Naive thymus-derived CD4-positive, alpha-beta T cell (primary cell): ENCODE data around the gene ST6GALNAC3. TPM values are rescaled to one million over a fixed set of nuclear protein-coding genes. Genes with fewer than 3 reads are reported as not detected.

ENCODE experiments used
- ATAC-seq: fragments of 150-1000 bp; cut with Tn5 transposase; 2 replicates; pipeline ENCODE4 v1.10.0; 2021; ENCODE audit warnings: mild to moderate bottlenecking, moderate library complexity
- CTCF ChIA-PET: fragments of 350-600 bp; sonication (Branson Sonifier 250); formaldehyde crosslinking; loops from one replicate; lab custom pipeline; 2021; ENCODE audit warnings: antibody characterized with exemption; lab: Charles Lee
- POLR2A ChIA-PET: fragments of 350-600 bp; sonication (Branson Sonifier 250); formaldehyde crosslinking; loops from one replicate; lab custom pipeline; 2021; ENCODE audit warnings: antibody characterized with exemption, inconsistent platforms; lab: Charles Lee
- DNase-seq, 9 donors: peaks; one replicate each; pipeline versions ENCODE4 v3.0.0 to v3.0.0-alpha.2; 2020 to 2022; ENCODE audit warnings: mixed read lengths in 1 of 9
- H3K27ac ChIP-seq: one replicate; pipeline ENCODE4 v1.7.0; 2013; ENCODE audit warnings: mild to moderate bottlenecking, low read depth, low read length, moderate library complexity
- H3K27me3 ChIP-seq, 2 donors: one replicate each; pipeline ENCODE4 v1.7.0; 2013; ENCODE audit warnings: low read length in 2 of 2, mild to moderate bottlenecking in 2 of 2, moderate library complexity in 2 of 2; ENCODE audit not compliant: control insufficient read depth in 2 of 2, insufficient read depth in 2 of 2
- H3K36me3 ChIP-seq, 3 experiments: 1 replicate in 2 of 3; 2 replicates in 1 of 3; pipeline ENCODE4 v1.7.0; 2013; ENCODE audit warnings: low read length in 3 of 3, mild to moderate bottlenecking in 3 of 3, moderate library complexity in 1 of 3; ENCODE audit not compliant: insufficient read depth in 3 of 3, control insufficient read depth in 2 of 3
- H3K4me1 ChIP-seq, 2 donors: one replicate each; pipeline ENCODE4 v1.7.0; 2013; ENCODE audit warnings: low read length in 2 of 2, mild to moderate bottlenecking in 2 of 2, moderate library complexity in 1 of 2; ENCODE audit not compliant: control insufficient read depth in 2 of 2, insufficient read depth in 2 of 2
- H3K4me3 ChIP-seq: 2 replicates; pipeline ENCODE4 v1.7.0; 2013; ENCODE audit warnings: mild to moderate bottlenecking, low read length
- H3K9me3 ChIP-seq, 3 experiments: 1 replicate in 2 of 3; 2 replicates in 1 of 3; pipeline ENCODE4 v1.7.0; 2013; ENCODE audit warnings: low read length in 3 of 3; ENCODE audit not compliant: control insufficient read depth in 2 of 3
- H3K27ac Mint-ChIP-seq, 9 donors: one replicate each; pipeline ENCODE4 v1.8.0; 2020 to 2022; ENCODE audit warnings: mixed read lengths in 9 of 9, mild to moderate bottlenecking in 8 of 9, moderate library complexity in 5 of 9, inconsistent platforms in 2 of 9
- H3K27me3 Mint-ChIP-seq, 5 donors: one replicate each; pipeline ENCODE4 v1.8.0; 2021 to 2022; ENCODE audit warnings: mixed read lengths in 5 of 5, mild to moderate bottlenecking in 1 of 5
- H3K36me3 Mint-ChIP-seq, 5 donors: one replicate each; pipeline ENCODE4 v1.8.0; 2020 to 2022; ENCODE audit warnings: mixed read lengths in 5 of 5, mild to moderate bottlenecking in 3 of 5, inconsistent platforms in 1 of 5
- H3K4me1 Mint-ChIP-seq, 7 donors: one replicate each; pipeline ENCODE4 v1.8.0; 2020 to 2022; ENCODE audit warnings: mixed read lengths in 7 of 7, mild to moderate bottlenecking in 3 of 7, inconsistent platforms in 1 of 7
- H3K4me3 Mint-ChIP-seq, 10 donors: one replicate each; pipeline ENCODE4 v1.8.0; 2020 to 2022; ENCODE audit warnings: mild to moderate bottlenecking in 10 of 10, mixed read lengths in 10 of 10, moderate library complexity in 6 of 10, inconsistent platforms in 2 of 10
- H3K9me3 Mint-ChIP-seq, 11 donors: one replicate each; pipeline ENCODE4 v1.8.0; 2020 to 2022; ENCODE audit warnings: mixed read lengths in 11 of 11, mild to moderate bottlenecking in 4 of 11, inconsistent platforms in 1 of 11, moderate library complexity in 1 of 11
- intact Hi-C, 2 donors: fragments of 100-400 bp; cut with micrococcal nuclease; formaldehyde crosslinking; loops; one replicate each; pipeline ENCODE4 v1.15.1; 2023
- polyA plus RNA-seq, 2 donors: library from polyadenylated mRNA; unstranded; fragments of 300-500 nt; fragmentation: Illumina TruSeq; gene quantifications; one replicate each; pipeline ENCODE4 v1.2.3, GENCODE V29; 2021
- total RNA-seq, 6 experiments: library from RNA in 5 of 6; stranded (reverse) in 5 of 6; gene quantifications; 1 replicate in 5 of 6; 2 replicates in 1 of 6; pipeline ENCODE4 v1.2.3 and lab custom pipeline; 2021 to 2026

Gene ST6GALNAC3
- total and polyA plus RNA-seq, 7 experiments from 2014 or later: 0.17 to 4.8 (median 2.1) TPM; not detected in 1

DNA sequence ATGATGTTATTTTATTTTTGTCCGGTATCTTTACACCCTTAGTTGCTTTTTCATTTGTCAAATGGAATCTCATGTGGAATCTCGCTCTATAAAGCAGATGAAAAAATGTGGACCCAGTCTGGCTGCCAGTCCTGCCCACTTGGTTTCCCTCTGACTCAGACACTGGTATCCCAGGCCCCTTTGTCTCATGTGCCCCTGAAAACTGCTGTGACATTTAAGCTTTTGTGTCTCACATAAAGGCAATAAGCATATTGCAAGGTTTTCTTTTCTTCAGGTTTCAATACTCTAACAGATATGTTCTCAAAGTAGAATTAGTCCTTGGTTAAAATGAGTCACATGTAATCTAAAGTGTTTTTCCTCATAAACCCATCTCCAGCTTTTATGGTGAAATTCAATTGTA, 183.3 kb downstream of the ST6GALNAC3 start:
- peaks cover 0 to 2% (median 0%) of the 10 kb centered on the region in 11 donors for H3K9me3 Mint-ChIP-seq
- H3K36me3 Mint-ChIP-seq: peaks cover 0 to 8% (median 0%) of the 10 kb centered on the region in 5 donors
- Histone ChIP-seq H3K4me3 (no peak overlapping the region), H3K4me1 (peaks cover 10 to 63% of the 10 kb centered on the region in 2 donors), H3K9me3 (no peaks in the 10 kb centered on the region), H3K27ac (no peak overlapping the region), H3K27me3 (no peaks in the 10 kb centered on the region), H3K36me3 (no peaks in the 10 kb centered on the region)
- H3K27me3 Mint-ChIP-seq: no peaks in the 10 kb centered on the region
- intact Hi-C loops: loop anchor here (1.0 to 5.0 kb wide), 2 partner anchors 10 to 34 kb away; no protein-coding TSS in a partner anchor
- peak overlapping the region in 5 of 10 donors; percentile 17 to 46 (median 30) for H3K4me3 Mint-ChIP-seq
- ATAC-seq: no peak
- POLR2A ChIA-PET: interaction anchor here (0.5 to 0.6 kb wide), 3 partner anchors 12 to 66 kb away, joined by 3 read pairs; no protein-coding TSS in a partner anchor
- CTCF ChIA-PET: no interaction called here
- peaks cover 29 to 96% (median 87%) of the 10 kb centered on the region in 7 donors for H3K4me1 Mint-ChIP-seq
- no peak for DNase-seq
- peak overlapping the region; percentile 21 to 86 (median 71) for H3K27ac Mint-ChIP-seq

- Histone ChIP-seq H3K27me3 (no peaks in the 10 kb centered on the region), H3K4me1 (peaks cover 10 to 60% of the 10 kb centered on the region in 2 donors), H3K27ac (no peak overlapping the region), H3K9me3 (no peaks in the 10 kb centered on the region), H3K4me3 (no peak overlapping the region), H3K36me3 (no peaks in the 10 kb centered on the region)
- DNase-seq: no peak
- Mint-ChIP-seq H3K4me1 (peaks cover 29 to 89% (median 80%) of the 10 kb centered on the region in 7 donors), H3K27me3 (no peaks in the 10 kb centered on the region), H3K4me3 (peak overlapping the region in 2 of 10 donors; percentile 39 to 67), H3K27ac (peak overlapping the region in 4 of 9 donors; percentile 68 to 85 (median 78)), H3K9me3 (peaks cover 0 to 4% (median 0%) of the 10 kb centered on the region in 11 donors), H3K36me3 (peaks cover 0 to 12% (median 3%) of the 10 kb centered on the region in 5 donors)
- ChIA-PET POLR2A (no interaction called here), CTCF (no interaction called here)
- no peak for ATAC-seq
- intact Hi-C loops: loop anchor here in 1 of 2 donors (5.0 kb wide), 1 partner anchor 33 kb away; no protein-coding TSS in a partner anchor
Observed at GRCh38 chr1:76259270-76259669, 184.7 kb downstream of the ST6GALNAC3 start.

GRCh38 chr1:76260279-76260678, 185.7 kb downstream of the ST6GALNAC3 start:
- POLR2A ChIA-PET: interaction anchor here (0.6 to 1.4 kb wide), 2 partner anchors 16 to 51 kb away, joined by 4 read pairs; no protein-coding TSS in a partner anchor
- intact Hi-C loops: loop anchor here in 1 of 2 donors (1.0 to 10.0 kb wide), 3 partner anchors 10 to 1425 kb away; partner anchors contain the start of genes ACADM and ZZZ3
- peak; percentile 49 for ATAC-seq
- Histone ChIP-seq H3K27ac (no peak overlapping the region), H3K4me3 (no peak overlapping the region), H3K9me3 (no peaks in the 10 kb centered on the region), H3K36me3 (no peaks in the 10 kb centered on the region), H3K4me1 (peaks cover 10 to 51% of the 10 kb centered on the region in 2 donors), H3K27me3 (no peaks in the 10 kb centered on the region)
- Mint-ChIP-seq H3K27ac (peak overlapping the region in 8 of 9 donors; percentile 42 to 93 (median 60)), H3K9me3 (peaks cover 0 to 4% (median 0%) of the 10 kb centered on the region in 11 donors), H3K4me1 (peaks cover 22 to 89% (median 75%) of the 10 kb centered on the region in 7 donors), H3K27me3 (no peaks in the 10 kb centered on the region), H3K4me3 (peak overlapping the region in 9 of 10 donors; percentile 4 to 67 (median 37)), H3K36me3 (peaks cover 0 to 12% (median 3%) of the 10 kb centered on the region in 5 donors)
- CTCF ChIA-PET: interaction anchor here (0.6 kb wide), 1 partner anchor 43 kb away, joined by 5 read pairs; no protein-coding TSS in a partner anchor
- peak in 2 of 9 donors; percentile 8 to 16 for DNase-seq

DNA sequence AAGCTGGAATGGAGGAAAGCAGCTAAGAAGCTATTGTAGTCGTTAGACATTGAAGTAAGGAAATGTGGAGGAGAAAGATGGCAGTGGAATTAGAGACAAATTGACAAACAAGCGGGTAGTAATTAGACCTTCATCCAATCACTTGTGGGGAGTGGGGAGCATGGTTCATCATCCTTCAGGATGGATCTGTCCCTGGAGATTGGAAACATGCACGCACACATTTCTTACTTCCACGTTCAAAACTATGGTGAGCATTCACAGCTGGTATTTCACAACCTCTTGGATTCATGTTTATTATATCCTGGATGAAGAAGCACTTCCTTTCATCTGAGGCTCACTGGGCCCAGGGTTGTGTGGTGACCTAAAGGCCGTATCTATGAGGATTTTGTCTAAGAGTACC, 188.1 kb downstream of the ST6GALNAC3 start:
- Mint-ChIP-seq H3K9me3 (peaks cover 0 to 6% (median 0%) of the 10 kb centered on the region in 11 donors), H3K4me3 (no peak overlapping the region), H3K27me3 (no peaks in the 10 kb centered on the region), H3K4me1 (peaks cover 19 to 88% (median 75%) of the 10 kb centered on the region in 7 donors), H3K36me3 (peaks cover 0 to 15% (median 3%) of the 10 kb centered on the region in 5 donors), H3K27ac (peak overlapping the region in 1 of 9 donors; percentile 0)
- no peaks in the 10 kb centered on the region for H3K36me3 ChIP-seq
- intact Hi-C loops: loop anchor here in 1 of 2 donors (10.0 kb wide), 2 partner anchors 538 to 1422 kb away; partner anchors contain the start of genes ACADM and ZZZ3
- no peaks in the 10 kb centered on the region for H3K27me3 ChIP-seq
- DNase-seq (no peak), ATAC-seq (no peak)
- peaks cover 17 to 50% of the 10 kb centered on the region in 2 donors for H3K4me1 ChIP-seq
- H3K27ac ChIP-seq: no peak overlapping the region
- no peak overlapping the region for H3K4me3 ChIP-seq
- no peaks in the 10 kb centered on the region for H3K9me3 ChIP-seq
- ChIA-PET CTCF (no interaction called here), POLR2A (interaction anchor here (0.9 kb wide), 1 partner anchor 10 kb away, joined by 4 read pairs; no protein-coding TSS in a partner anchor)

DNA sequence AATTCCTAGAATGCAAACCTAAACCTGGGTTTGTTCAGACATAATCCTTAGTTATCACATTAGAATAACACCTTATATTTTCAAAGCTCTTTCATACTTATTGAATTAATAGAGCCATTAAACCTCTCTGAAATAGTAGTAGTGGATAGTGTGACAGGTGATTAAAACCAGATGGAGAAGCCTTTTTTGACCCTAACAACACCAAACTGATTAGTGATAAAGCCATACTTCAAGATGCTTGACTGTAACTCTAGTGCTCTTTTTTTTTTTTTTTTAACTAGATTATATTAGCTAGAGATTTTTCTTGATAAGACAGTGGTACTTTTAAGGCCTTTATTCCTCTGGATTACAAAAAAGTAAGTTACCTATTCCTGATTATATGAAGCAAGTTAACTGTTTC, 190.1 kb downstream of the ST6GALNAC3 start:
- CTCF ChIA-PET: no interaction called here
- Mint-ChIP-seq H3K4me3 (no peak overlapping the region), H3K9me3 (peaks cover 0 to 6% (median 0%) of the 10 kb centered on the region in 11 donors), H3K27ac (no peak overlapping the region), H3K4me1 (peaks cover 31 to 88% (median 75%) of the 10 kb centered on the region in 7 donors), H3K36me3 (peaks cover 0 to 20% (median 3%) of the 10 kb centered on the region in 5 donors), H3K27me3 (peaks cover 0 to 3% (median 0%) of the 10 kb centered on the region in 5 donors)
- Histone ChIP-seq H3K36me3 (no peaks in the 10 kb centered on the region), H3K9me3 (no peaks in the 10 kb centered on the region), H3K27ac (no peak overlapping the region), H3K4me3 (no peak overlapping the region), H3K27me3 (no peaks in the 10 kb centered on the region), H3K4me1 (peaks cover 35 to 57% of the 10 kb centered on the region in 2 donors)
- intact Hi-C loops: loop anchor here in 1 of 2 donors (5.0 to 10.0 kb wide), 3 partner anchors 68 to 1420 kb away; partner anchors contain the start of genes ACADM and ZZZ3
- POLR2A ChIA-PET: interaction anchor here (0.7 kb wide), 1 partner anchor 10 kb away, joined by 3 read pairs; no protein-coding TSS in a partner anchor
- no peak for DNase-seq
- no peak for ATAC-seq

DNA sequence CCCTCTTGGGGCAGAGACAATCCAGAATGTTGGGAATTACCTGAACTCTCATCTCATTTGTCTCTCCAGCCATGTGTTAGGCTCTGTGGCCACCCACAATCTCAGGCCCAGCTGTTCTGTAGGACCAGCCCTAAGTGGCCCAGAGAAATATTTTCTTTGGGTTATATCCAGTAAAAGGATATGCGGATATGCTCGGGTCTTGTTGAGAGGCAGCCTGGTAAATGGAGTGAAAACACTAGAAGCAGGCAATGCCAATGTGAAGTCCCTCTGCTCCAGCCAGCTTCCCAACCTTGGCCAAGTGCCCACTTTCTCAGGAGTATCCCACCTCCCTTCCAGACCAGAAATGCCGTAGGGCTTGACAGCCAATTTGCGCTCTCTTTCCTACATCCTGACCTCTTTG, 192.2 kb downstream of the ST6GALNAC3 start:
- ChIA-PET CTCF (no interaction called here), POLR2A (interaction anchor here (1.0 to 2.1 kb wide), 3 partner anchors 19 to 35 kb away, joined by 3 to 6 read pairs (median 4); no protein-coding TSS in a partner anchor)
- Histone ChIP-seq H3K4me1 (peaks cover 29 to 51% of the 10 kb centered on the region in 2 donors), H3K36me3 (no peaks in the 10 kb centered on the region), H3K4me3 (no peak overlapping the region), H3K9me3 (no peaks in the 10 kb centered on the region), H3K27ac (no peak overlapping the region), H3K27me3 (no peaks in the 10 kb centered on the region)
- Mint-ChIP-seq H3K4me1 (peaks cover 32 to 88% (median 76%) of the 10 kb centered on the region in 7 donors), H3K27me3 (peaks cover 0 to 3% (median 0%) of the 10 kb centered on the region in 5 donors), H3K36me3 (peaks cover 0 to 23% (median 3%) of the 10 kb centered on the region in 5 donors), H3K4me3 (peak overlapping the region in 5 of 10 donors; percentile 63 to 86 (median 71)), H3K9me3 (peaks cover 0 to 6% (median 0%) of the 10 kb centered on the region in 11 donors), H3K27ac (peak overlapping the region in 7 of 9 donors; percentile 30 to 95 (median 78))
- DNase-seq (no peak), ATAC-seq (no peak)
- intact Hi-C loops: loop anchor here (1.0 to 10.0 kb wide), 8 partner anchors 10 to 1418 kb away; partner anchors contain the start of genes ACADM (in 1 of the 2) and ZZZ3 (in 1 of the 2)
